Endothelial cell (in vitro differentiated cells): ENCODE results near the gene CDH16. TPM values are rescaled to one million over a fixed set of nuclear protein-coding genes. Genes with fewer than 3 reads are reported as not detected.
A peak's percentile ranks its signal among the peaks of the same experiment; 100 is the strongest.
"Not testable (repeated sequence)": the region's sequence is repeated elsewhere in the genome, so short reads cannot be mapped to it uniquely, and the experiment has no call there.

Experiments
- DNase-seq: peaks from one replicate; pipeline ENCODE4 v3.0.0; 2021; ENCODE audit warnings: low spot score
- H3K27ac Mint-ChIP-seq: one replicate; pipeline ENCODE4 v1.8.0; 2021; ENCODE audit warnings: mixed read lengths, inconsistent platforms; ENCODE audit not compliant: unreplicated experiment
- H3K27me3 Mint-ChIP-seq: one replicate; pipeline ENCODE4 v1.8.0; 2021; ENCODE audit warnings: mild to moderate bottlenecking, moderate library complexity, mixed read lengths, inconsistent platforms; ENCODE audit not compliant: unreplicated experiment
- H3K36me3 Mint-ChIP-seq: one replicate; pipeline ENCODE4 v1.8.0; 2021; ENCODE audit warnings: mild to moderate bottlenecking, low read depth, mixed read lengths, inconsistent platforms; ENCODE audit not compliant: unreplicated experiment
- H3K4me1 Mint-ChIP-seq: one replicate; pipeline ENCODE4 v1.8.0; 2021; ENCODE audit warnings: mild to moderate bottlenecking, mixed read lengths, inconsistent platforms; ENCODE audit not compliant: unreplicated experiment
- H3K4me3 Mint-ChIP-seq: one replicate; pipeline ENCODE4 v1.8.0; 2021; ENCODE audit warnings: mild to moderate bottlenecking, mixed read lengths, inconsistent platforms; ENCODE audit not compliant: unreplicated experiment
- H3K9me3 Mint-ChIP-seq: one replicate; pipeline ENCODE4 v1.8.0; 2021; ENCODE audit warnings: mixed read lengths, inconsistent platforms; ENCODE audit not compliant: unreplicated experiment
- CTCF ChIP-seq: fragments of 200-600 bp; sonication (generic); IDR thresholded peaks from one replicate; pipeline ENCODE4 v1.5.0; 2021; ENCODE audit warnings: antibody characterized with exemption; ENCODE audit not compliant: unreplicated experiment
- total RNA-seq: library from RNA; stranded (reverse); fragmentation: NEBNext Ultra II Directional; extraction: Animal tissue kit (Norgen Biotek cat#: 25700); gene quantifications from one replicate; pipeline ENCODE4 v1.2.1, GENCODE V29; 2021; ENCODE audit not compliant: unreplicated experiment

Gene CDH16
- total RNA-seq, 1 donor from 2014 or later: not detected

GRCh38 chr16:66959704-66960161 is 41.0 kb upstream of the CDH16 start:
- Mint-ChIP-seq H3K36me3 (no peaks in the 10 kb centered on the region), H3K27me3 (peaks cover 11% of the 10 kb centered on the region), H3K27ac (no peak overlapping the region), H3K4me1 (peaks cover 10% of the 10 kb centered on the region), H3K9me3 (no peaks in the 10 kb centered on the region), H3K4me3 (no peak overlapping the region)
- no peak for TF ChIP-seq CTCF
- DNase-seq: no peak

DNA sequence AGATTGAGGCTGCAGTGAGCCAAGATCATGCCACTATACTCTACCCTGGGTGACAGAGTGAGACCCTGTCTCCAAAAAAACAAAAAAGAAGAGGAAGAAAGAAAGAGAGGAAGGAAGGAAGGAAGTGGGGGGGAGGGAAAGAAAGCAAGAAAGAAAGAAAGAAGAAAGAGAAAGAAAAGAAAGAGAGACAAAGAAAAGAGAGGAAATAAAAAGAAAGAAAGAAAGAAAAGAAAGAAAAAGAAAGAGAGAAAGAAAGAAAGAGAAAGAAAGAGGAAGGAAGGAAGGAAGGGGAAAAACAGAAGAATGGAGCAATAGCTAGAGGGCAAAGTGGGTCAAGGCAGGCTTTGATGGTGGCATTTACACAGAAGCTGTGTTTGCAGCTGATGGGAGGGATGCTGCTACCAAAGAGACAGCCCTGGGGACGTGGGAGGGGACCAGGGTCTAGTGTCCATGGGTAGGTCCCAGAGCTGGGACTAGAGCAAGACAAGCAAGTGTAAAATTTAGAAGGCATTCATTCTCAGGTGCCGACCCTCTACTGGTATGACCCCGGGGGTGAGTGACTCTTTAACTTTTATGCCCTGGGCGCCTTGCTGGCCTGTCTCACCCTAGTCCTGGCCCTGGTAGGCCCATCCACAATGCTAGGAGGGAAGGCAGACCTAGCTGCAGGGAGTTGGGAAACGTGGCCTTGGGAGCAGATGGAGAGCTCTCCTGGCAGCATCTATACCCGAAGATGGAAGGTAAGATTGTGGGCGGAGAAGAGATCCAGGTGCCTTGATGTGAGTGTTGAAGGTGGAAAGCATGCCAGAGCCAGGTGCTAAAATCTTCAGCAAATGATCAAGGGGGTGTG is 40.4 kb upstream of the CDH16 start:
- no peak for DNase-seq
- Mint-ChIP-seq H3K27ac (no peak overlapping the region), H3K9me3 (no peaks in the 10 kb centered on the region), H3K4me1 (peaks cover 10% of the 10 kb centered on the region), H3K4me3 (peak overlapping the region; percentile 27), H3K36me3 (no peaks in the 10 kb centered on the region), H3K27me3 (peaks cover 11% of the 10 kb centered on the region)
- no peak for TF ChIP-seq CTCF

GRCh38 chr16:66956154-66956457 is 37.4 kb upstream of the CDH16 start:
- not testable (repeated sequence) for H3K4me1 Mint-ChIP-seq, H3K27ac Mint-ChIP-seq, H3K27me3 Mint-ChIP-seq, DNase-seq, H3K4me3 Mint-ChIP-seq, H3K36me3 Mint-ChIP-seq, H3K9me3 Mint-ChIP-seq

DNA sequence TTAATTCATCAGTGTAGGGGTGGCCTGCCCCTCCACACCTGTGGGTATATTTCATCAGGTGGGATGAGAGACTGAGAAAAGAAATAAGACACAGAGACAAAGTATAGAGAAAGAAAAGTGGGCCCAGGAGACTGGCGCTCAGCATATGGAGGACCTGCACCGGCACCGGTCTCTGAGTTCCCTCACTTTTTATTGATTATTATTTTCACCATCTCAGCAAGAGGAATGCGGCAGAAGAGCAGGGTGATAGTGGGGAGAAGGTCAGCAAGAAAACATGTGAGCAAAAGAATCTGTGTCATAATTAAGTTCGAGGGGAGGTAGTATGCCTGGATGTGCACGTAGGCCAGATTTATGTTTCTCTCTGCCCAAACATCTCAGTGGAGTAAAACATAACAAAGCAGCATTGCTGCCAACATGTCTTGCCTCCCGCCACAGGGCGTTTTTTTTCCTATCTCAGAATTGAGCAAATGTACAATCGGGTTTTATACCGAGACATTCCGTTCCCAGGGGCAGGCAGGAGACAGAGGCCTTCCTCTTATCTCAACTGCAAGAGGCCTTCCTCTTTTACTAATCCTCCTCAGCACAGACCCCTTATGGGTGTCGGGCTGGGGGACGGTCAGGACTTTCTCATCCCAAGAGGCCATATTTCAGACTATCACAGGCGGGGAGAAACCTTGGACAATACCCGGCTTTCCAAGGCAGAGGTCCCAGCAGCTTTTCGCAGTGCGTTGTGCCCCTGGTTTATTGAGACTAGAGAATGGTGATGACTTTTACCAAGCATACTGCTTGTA is 36.9 kb upstream of the CDH16 start:
- H3K27ac Mint-ChIP-seq, H3K4me1 Mint-ChIP-seq, H3K36me3 Mint-ChIP-seq, DNase-seq, H3K9me3 Mint-ChIP-seq, H3K4me3 Mint-ChIP-seq, H3K27me3 Mint-ChIP-seq: not testable (repeated sequence)

DNA sequence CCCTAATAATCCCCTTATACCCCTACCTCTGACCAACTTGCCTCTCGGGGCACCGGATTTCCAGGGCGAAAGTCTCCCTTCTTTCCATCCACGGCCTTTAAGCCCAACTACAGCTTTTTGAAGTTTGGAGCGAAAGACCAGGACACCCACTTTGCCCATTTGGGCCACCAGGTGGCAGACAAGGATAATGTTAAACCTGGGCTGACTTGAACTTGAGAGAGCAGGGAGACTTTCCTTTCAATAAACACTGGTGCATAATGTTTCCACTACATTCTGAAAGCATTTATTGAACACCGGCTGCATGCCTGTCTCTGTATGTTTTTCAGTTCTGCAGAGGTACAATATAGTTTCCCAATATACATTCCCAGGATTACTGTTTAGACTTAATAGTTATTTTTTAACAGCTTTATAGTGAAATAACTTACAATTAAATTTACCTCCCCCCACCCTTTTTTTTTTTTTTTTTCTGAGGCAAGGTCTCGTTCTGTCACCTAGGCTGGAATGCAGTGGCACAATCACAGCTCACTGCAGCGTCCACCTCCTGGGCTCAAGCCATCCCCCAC is 35.5 kb upstream of the CDH16 start:
- no peaks in the 10 kb centered on the region for H3K27me3 Mint-ChIP-seq
- peak; percentile 79 for DNase-seq
- no peaks in the 10 kb centered on the region for H3K36me3 Mint-ChIP-seq
- no peak overlapping the region for H3K27ac Mint-ChIP-seq
- no peaks in the 10 kb centered on the region for H3K4me1 Mint-ChIP-seq
- no peaks in the 10 kb centered on the region for H3K9me3 Mint-ChIP-seq
- no peak overlapping the region for H3K4me3 Mint-ChIP-seq
- peak; percentile 86 for TF ChIP-seq CTCF
